Measurements from ENCODE around the gene FNDC3A.
"Not testable (repeated sequence)": the region's sequence is repeated elsewhere in the genome, so short reads cannot be mapped to it uniquely, and the experiment has no call there.

FNDC3A gene

GRCh38 chr13:48994706-48995105 lies 19.0 kb downstream of the FNDC3A start:
- Mint-ChIP-seq H3K9me3 (peaks cover 29% of the 10 kb centered on the region), H3K4me3 (no peak overlapping the region), H3K27ac (no peak overlapping the region), H3K4me1 (no peaks in the 10 kb centered on the region), H3K27me3 (ENCODE audit: low read depth) (no peaks in the 10 kb centered on the region), H3K36me3 (ENCODE audit: low read depth) (peaks cover 44% of the 10 kb centered on the region)
- TF ChIP-seq, protein P1, sequence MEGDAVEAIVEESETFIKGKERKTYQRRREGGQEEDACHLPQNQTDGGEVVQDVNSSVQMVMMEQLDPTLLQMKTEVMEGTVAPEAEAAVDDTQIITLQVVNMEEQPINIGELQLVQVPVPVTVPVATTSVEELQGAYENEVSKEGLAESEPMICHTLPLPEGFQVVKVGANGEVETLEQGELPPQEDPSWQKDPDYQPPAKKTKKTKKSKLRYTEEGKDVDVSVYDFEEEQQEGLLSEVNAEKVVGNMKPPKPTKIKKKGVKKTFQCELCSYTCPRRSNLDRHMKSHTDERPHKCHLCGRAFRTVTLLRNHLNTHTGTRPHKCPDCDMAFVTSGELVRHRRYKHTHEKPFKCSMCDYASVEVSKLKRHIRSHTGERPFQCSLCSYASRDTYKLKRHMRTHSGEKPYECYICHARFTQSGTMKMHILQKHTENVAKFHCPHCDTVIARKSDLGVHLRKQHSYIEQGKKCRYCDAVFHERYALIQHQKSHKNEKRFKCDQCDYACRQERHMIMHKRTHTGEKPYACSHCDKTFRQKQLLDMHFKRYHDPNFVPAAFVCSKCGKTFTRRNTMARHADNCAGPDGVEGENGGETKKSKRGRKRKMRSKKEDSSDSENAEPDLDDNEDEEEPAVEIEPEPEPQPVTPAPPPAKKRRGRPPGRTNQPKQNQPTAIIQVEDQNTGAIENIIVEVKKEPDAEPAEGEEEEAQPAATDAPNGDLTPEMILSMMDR (IDR thresholded peaks at IDR 0.05; ENCODE audit: unreplicated experiment in 3 of 3): no peak

- Mint-ChIP-seq H3K36me3 (ENCODE audit: low read depth) (peaks cover 52% of the 10 kb centered on the region), H3K27me3 (ENCODE audit: low read depth) (no peaks in the 10 kb centered on the region), H3K4me1 (no peaks in the 10 kb centered on the region), H3K4me3 (no peak overlapping the region), H3K9me3 (peaks cover 42% of the 10 kb centered on the region), H3K27ac (no peak overlapping the region)
- TF ChIP-seq, protein P1 (IDR thresholded peaks at IDR 0.05; ENCODE audit: unreplicated experiment in 3 of 3): no peak
Measured at GRCh38 chr13:48998641-48999292, 23.1 kb downstream of the FNDC3A start.

- Mint-ChIP-seq H3K27ac (no peak overlapping the region), H3K9me3 (peaks cover 42% of the 10 kb centered on the region), H3K27me3 (ENCODE audit: low read depth) (no peaks in the 10 kb centered on the region), H3K36me3 (ENCODE audit: low read depth) (peaks cover 52% of the 10 kb centered on the region), H3K4me1 (no peaks in the 10 kb centered on the region), H3K4me3 (no peak overlapping the region)
- TF ChIP-seq, protein P1 (IDR thresholded peaks at IDR 0.05; ENCODE audit: unreplicated experiment in 3 of 3): no peak
Measured at GRCh38 chr13:49000247-49000646, 24.5 kb downstream of the FNDC3A start.

DNA sequence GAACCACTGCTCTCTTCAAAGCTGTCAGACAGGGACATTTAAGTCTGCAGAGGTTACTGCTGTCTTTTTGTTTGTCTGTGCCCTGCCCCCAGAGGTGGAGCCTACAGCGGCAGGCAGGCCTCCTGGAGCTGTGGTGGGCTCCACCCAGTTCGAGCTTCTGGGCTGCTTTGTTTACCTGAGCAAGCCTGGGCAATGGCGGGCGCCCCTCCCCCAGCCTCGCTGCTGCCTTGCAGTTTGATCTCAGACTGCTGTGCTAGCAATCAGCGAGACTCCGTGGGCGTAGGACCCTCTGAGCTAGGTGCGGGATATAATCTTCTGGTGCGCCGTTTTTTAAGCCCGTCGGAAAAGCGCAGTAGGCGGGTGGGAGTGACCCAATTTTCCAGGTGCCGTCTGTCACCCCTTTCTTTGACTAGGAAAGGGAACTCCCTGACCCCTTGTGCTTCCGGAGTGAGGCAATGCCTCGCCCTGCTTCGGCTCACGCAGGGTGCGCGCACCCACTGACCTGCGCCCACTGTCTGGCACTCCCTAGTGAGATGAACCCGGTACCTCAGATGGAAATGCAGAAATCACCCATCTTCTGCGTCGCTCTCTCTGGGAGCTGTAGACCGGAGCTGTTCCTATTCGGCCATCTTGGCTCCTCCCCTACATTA lies 43.4 kb downstream of the FNDC3A start:
- Mint-ChIP-seq H3K36me3 (ENCODE audit: low read depth) (peaks cover 62% of the 10 kb centered on the region), H3K9me3 (peaks cover 27% of the 10 kb centered on the region)
- not testable (repeated sequence) for H3K27ac Mint-ChIP-seq; H3K27me3 Mint-ChIP-seq (ENCODE audit: low read depth); H3K4me3 Mint-ChIP-seq; H3K4me1 Mint-ChIP-seq

DNA sequence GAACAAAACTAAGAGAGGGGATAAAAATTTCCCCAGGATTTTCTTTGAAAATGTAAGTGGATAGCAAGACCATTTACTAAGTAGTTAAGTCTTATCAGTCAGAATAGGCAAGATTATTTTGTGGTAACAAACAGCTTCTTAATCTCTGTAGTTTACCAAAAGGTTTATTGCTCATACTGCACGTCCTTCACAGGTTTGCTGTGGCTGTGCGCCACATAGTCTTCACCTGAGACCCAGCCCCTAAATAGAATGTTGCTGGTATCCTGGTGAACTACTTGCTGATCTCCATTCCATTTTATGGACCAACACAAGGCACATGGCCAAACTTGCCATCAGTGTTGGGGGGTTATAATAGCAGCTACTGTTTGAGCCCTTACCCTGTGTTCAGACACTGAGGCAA lies 44.6 kb downstream of the FNDC3A start:
- Mint-ChIP-seq H3K36me3 (ENCODE audit: low read depth) (peaks cover 62% of the 10 kb centered on the region), H3K4me1 (no peaks in the 10 kb centered on the region), H3K27me3 (ENCODE audit: low read depth) (no peaks in the 10 kb centered on the region), H3K27ac (no peak overlapping the region), H3K9me3 (peaks cover 27% of the 10 kb centered on the region), H3K4me3 (no peak overlapping the region)
- TF ChIP-seq, protein P1 (IDR thresholded peaks at IDR 0.05; ENCODE audit: unreplicated experiment in 3 of 3): no peak

DNA sequence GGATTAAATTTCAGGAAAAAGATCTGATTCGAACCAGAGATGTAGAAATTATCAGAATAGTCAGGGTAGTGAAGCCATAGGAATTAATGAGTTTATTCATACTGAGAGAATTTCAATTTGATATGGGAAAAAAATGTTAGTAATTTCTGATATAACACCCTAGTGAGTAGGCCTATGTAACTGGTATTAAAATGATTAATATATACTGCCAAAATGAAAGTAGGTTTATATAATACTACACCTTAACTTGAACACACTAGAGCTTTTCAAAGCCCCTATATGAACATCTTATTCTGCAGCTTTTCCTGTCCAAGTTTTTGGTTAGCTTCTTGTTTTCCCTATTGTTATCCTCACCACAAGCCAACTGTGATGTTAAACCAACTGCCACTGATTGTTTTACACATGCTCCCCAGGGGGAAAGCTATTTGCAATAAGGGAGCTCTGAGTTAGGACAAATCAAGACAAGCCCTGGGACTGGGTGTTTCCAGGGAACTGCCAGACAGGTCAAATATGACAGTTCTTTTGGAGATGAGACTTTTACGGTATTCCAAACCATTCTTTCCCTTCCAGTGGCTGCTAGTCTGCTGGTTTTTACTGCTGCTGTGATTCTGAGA lies 45.3 kb downstream of the FNDC3A start:
- H3K9me3 Mint-ChIP-seq: peaks cover 27% of the 10 kb centered on the region
- no peak overlapping the region for H3K4me3 Mint-ChIP-seq
- H3K27me3 Mint-ChIP-seq (ENCODE audit: low read depth): no peaks in the 10 kb centered on the region
- peaks cover 59% of the 10 kb centered on the region for H3K36me3 Mint-ChIP-seq (ENCODE audit: low read depth)
- H3K27ac Mint-ChIP-seq: no peak overlapping the region
- H3K4me1 Mint-ChIP-seq: no peaks in the 10 kb centered on the region
- TF ChIP-seq, protein P1 (IDR thresholded peaks at IDR 0.05; ENCODE audit: unreplicated experiment in 3 of 3): no peak
